HTR-8/SVneo (cell line): ENCODE measurements around the gene ZNF444.
"Not testable (repeated sequence)": the region's sequence is repeated elsewhere in the genome, so short reads cannot be mapped to it uniquely, and the experiment has no call there.

Experiments
- DNase-seq: peaks from one replicate; pipeline ENCODE4 v3.0.0; 2011; ENCODE audit warnings: low spot score, mixed read lengths; ENCODE audit not compliant: insufficient read length
- FAIRE-seq: peaks from 2 replicates; lab custom pipeline; 2011; peaks lifted over from hg19 to GRCh38; lab: Jason Lieb, UNC

Gene ZNF444

DNA sequence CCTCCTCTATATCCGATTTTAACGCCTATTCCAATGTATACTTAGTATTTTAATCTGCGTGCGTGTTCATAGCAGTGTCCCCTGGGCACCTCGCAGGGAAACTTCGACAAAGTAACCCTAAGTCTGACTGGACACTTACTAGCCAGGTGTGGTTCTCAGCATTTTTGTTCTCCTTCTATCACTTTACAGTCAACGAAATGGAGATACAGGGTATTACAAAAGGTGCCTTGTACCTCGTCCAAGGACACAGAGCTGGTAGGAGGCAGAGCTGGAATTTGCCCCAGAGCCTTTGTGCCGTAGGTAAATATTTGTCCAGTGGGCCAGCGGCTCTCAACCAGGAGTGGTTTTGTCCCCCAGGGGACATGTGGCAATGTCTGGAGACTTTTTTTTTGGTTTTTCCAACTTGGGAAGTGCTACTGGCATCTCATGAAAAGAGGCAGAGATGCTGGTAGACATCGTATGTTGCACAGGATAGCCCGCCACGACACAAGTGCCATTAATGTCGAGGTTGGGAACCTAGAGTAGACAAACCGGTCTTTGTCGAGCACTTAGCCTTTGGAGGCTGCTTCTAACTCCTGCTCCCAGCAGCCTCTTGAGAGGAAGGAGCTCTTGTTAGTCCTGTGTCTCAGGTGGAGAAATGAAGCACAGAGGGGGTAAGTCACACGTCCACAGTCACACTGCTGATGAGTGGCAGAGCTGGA is 1.1 kb downstream of the ZNF444 start:
- no peak for DNase-seq

DNA sequence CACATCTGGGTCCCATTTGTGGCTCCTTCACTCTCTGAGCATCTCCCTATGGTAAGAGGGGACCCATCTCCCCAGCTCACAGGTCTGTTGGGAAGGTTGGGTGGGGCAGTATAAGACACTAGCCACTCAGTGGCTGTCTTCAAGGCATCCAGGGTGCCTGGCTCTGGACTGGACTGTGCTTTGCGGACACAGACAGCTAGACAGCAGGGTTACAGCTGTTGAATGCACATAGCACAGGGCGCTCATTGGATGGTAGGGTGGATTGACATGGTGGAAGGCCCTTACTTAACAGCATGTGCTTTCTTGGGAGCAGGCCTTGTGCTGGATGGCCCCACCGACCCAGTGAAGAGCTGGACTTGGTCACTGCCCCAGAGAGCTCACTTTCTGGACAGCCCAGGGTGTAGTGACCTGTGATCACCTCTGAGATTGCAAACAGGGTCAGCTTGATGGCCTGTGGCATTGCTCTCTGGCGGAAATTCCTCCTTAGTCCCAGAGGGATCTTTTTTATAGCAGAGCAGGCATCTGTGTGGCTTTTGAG is 1.9 kb downstream of the ZNF444 start:
- DNase-seq (no peak), FAIRE-seq (no peak)

More for the DNA sequence above, 1.1 kb downstream of the ZNF444 start:
- no peak for FAIRE-seq

DNA sequence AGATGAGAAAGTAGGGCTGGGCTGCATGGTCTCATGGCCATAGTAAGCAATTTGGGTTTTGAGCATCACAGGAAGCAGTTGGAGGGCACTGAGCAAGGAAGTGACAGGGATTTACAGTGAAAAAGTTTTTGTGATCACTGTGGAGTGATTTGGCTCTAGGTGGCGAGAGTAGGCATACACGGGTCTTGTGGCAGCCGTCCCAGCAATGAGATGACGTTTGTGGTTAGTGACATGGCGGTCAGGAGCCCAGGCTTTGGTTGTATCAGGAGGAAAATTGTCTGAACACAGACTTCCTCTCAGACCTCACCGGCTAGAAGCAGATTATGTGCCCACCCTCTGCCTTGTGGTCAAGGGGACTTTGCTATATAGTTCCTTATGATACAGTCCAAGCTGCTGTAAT is 3.3 kb downstream of the ZNF444 start:
- DNase-seq = no peak
- FAIRE-seq = no peak

DNA sequence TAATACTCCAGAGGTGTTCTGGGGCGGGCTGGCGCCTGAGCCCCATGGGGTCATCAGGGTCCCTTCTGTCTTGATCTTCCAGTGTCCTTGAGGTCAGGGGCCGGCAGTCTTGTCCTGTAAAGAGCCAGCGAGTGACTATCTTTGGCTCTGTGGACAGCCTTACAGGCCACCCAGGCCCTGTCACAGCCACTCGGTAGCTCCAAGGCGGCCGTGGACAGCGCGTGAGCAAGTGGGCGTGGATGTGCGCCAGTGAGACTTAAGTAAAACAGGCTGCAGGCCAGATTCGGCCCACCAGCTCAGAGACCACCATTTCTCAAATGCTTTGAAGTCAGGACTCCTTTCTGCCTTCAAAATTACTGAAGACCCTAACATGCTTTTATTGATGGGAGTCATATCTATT is 3.7 kb downstream of the ZNF444 start:
- no peak for DNase-seq
- FAIRE-seq = no peak

DNA sequence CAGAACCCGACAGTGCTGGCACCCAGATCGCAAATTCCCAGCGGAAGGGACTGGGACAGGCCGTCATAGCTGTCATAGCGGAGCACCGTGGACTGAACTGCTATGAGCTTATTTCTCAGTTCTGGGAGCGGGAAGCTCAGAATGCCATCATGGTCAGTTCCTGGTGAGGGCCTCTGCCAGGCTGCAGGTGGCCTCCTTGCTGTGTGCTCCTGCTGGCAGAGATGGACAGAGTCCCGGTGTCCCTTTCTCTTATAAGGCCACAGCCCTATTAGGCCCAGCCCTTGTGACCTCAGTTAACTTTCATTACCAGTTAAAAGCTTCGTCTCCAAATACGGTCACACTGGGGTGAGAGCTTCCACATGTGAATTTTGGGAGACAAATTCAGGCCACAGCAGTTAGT is 4.6 kb downstream of the ZNF444 start:
- DNase-seq = no peak
- FAIRE-seq = no peak

DNA sequence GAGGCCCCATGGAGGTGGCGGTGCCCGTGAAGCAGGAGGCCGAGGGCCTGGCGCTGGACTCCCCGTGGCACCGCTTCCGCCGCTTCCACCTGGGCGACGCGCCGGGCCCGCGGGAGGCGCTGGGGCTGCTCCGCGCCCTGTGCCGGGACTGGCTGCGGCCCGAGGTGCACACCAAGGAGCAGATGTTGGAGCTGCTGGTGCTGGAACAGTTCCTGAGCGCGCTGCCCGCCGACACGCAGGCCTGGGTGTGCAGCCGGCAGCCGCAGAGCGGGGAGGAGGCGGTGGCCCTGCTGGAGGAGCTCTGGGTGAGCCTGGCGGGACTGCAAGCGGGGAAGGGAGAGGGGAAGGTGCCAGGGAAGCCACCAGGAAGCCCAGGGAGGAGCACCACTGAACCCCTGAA is 5.8 kb downstream of the ZNF444 start:
- FAIRE-seq (no peak), DNase-seq (no peak)

DNA sequence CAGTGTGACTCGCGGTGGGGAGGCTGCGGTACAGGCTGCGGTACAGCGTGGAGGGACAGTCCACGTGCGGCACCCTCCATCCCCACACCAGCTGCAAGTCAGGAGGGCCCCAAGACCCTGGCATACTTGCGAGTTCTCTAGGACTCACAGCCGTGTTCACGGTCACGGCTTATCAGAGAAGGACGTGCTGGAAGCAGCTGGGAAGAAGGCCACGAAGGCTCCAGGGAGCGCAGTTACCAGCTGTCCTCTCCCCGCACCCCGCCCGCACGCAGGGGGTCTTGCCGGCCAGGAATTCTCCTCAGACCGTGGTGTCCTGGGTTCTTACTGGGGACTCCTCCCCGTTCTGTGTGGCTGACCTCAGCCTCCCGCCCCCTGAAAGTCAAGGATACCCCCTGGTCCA is 6.2 kb downstream of the ZNF444 start:
- FAIRE-seq (no peak), DNase-seq (no peak)

DNA sequence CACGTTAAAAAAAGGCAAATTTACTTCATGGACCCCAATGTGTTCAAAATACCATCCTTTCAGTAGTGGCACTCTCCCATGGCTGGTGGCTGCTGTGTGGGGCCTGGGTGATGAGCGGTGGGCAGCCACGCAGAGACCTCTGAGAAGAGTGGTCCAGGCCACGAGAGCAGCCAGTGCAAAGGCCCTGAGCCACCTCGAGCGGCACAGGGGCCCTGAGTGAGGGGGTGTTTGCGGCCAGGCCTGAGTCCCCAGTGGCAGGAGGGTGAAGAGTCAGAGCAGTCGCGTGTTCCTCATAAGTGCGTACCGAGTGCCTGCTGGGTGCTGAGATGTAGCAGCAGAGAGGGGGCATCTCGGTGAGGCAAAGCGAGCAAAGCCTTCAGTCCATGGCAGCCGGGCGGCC is 7.0 kb downstream of the ZNF444 start:
- FAIRE-seq (no peak), DNase-seq (no peak)

DNA sequence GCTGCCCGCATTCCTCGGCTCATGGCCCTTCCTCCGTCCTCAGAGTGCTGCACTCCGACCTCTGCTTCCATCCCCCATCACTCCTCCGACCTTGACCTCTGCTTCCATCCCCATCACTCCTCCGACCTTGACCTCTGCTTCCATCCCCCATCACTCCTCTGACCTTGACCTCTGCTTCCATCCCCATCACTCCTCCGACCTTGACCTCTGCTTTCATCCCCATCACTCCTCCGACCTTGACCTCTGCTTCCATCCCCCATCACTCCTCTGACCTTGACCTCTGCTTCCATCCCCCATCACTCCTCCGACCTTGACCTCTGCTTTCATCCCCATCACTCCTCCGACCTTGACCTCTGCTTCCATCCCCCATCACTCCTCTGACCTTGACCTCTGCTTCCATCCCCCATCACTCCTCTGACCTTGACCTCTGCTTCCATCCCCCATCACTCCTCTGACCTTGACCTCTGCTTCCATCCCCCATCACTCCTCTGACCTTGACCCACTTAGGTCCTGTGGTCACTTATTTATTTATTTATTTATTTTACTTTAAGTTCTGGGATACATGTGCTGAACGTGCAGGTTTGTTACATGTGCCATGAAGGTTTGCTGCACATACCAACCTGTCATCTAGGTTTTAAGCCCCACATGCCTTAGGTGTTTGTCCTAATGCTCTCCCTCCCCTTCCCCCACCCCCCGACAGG is 8.0 kb downstream of the ZNF444 start:
- FAIRE-seq, DNase-seq: not testable (repeated sequence)

DNA sequence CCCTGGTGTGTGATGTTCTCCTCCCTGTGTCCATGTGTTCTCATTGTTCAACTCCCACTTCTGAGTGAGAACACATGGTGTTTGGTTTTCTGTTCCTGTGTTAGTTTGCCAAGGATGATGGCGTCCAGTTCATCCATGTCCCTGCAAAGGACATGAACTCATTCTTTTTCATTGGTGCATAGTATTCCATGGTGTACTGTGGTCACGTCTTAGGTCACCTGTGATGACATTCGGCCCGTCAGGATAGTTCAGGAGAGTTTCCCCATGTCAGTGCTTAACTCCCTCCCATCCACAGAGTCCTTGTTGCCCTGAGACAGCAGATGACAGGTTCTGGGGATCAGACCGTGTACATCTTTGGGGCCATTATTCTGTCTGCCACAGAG is 8.6 kb downstream of the ZNF444 start:
- no peak for DNase-seq
- FAIRE-seq = no peak

DNA sequence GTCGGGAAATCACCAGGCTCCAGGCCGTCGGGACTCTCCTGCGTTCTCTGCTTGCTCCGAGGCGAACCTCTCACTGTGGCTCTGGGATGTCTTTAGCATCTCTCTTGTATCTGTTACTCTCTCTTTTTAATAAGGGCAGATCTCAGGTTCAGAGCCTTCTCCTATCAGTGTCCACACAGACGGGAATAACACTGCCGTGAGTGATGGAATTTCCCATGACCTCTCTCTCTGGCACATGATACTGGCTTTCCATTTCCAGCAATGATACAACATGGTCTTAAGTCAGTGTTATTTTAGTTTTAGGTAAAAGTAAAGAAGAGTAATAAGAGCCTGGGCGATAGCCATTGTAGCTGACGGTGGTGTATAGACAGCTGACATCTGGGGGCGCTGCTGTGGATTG is 9.3 kb downstream of the ZNF444 start:
- FAIRE-seq (no peak), DNase-seq (no peak)

DNA sequence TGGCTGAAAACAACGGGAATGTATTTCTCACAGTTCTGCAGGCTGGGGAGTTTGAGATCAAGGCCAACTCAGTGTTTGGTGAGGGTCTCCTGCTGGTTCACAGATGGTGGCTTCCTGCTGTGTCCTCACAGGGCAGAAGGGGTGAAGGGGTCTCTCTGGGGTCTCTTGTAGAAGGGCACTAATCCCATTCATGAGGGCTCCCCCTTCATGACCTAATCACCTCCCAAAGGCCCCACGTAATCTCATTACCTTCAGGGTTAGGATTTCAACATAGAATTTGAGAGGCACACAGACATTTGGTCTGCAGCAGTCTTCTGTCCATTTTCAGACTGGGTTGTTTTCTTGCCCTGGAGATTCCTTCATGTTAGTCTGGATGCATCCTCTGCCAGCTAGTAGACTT is 11.6 kb downstream of the ZNF444 start:
- no peak for DNase-seq
- no peak for FAIRE-seq

DNA sequence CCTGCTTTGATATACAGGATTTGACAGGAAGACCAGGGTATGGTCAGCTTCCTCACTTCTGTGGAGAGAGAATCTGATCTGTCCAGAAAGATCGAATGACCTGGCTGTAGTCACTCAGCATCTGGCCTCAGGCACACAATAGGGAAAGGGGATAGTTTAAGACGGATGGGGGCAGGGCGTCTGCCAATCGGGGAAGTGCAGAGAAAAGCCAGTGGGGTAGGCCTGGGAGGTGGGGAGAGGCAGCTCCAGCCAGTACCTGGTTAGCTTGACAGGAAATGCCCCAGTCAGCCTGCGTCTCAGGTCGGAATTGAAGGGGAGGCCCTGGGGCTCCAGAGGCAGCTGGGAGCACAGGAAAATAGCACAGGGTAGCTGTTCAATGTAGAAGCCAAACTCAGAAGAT is 12.4 kb downstream of the ZNF444 start:
- DNase-seq = no peak
- no peak for FAIRE-seq

DNA sequence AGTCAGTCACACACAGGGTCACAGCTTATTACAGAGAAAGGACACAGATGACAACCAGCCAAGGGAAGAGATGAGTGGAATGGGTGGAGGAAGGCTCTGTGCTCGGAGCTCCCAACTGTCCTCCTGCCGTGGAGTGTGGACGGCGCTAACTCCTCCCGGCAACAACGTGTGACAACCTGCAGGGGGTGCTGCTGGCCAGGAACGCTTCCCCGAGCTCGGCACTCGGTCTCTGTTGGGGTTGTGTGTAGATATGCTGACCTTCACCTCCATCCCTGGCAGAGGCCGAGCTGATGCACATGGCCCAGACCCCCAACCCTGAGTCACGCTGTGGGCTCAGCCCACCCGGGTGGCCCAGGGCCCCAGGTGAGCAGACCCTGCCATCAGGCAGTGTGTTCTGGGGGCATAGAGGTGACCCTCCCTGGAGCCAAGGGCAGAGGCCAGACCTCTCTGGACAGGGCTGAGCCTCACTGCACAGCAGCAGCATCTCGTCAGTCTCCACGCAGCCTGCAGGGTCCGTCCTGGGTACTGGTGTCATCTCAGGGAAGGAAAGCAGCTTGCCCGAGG is 14.1 kb downstream of the ZNF444 start:
- DNase-seq (no peak), FAIRE-seq (no peak)

DNA sequence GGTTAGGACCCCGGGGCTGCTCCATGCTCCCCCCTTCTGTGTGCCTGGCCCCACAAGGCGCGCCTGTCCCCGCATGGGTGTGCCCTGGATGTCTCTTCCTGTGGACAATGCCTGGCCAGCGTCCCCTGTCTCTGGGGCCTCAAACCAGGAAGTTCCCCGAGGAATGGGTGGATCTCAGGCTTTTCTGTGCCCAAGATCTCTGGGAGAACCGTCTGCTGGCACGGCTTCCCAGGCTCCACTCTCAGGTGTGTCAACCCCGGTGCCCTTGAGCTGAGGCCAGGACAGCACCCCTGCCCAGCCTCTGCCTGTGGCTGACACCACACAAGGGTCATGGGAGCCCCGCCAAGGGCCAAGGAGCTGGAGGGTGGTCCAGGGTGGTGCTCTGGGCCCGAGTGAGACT is 15.7 kb downstream of the ZNF444 start:
- DNase-seq (no peak), FAIRE-seq (no peak)

DNA sequence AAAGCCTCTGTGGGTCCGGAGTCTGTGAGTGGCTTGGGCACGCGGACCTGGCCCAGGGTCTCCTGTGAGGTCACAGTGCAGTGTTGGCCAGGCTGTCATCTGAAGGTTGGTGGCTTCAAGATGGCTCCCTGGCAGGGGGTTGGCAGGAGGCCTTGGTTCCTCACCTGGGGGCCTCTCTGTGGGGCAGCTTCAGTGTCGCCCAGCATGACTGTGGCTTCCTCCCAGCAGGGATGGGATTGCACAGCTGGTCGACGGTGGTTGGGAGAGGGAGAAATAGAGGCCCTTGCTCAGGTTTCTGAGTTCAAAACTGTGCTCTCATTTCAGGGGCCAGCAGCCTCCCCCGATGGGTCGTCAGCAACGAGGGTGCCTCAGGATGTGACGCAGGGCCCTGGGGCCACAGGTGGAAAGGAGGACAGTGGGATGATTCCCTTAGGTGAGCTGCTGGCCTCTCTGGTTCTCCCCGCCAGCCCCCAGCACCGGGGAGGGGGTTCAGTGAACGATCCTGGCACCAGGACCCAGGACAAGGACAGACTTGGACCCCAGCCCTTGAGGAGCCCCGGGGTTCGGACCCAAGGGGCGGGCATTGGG is 17.2 kb downstream of the ZNF444 start:
- FAIRE-seq (no peak), DNase-seq (no peak)

DNA sequence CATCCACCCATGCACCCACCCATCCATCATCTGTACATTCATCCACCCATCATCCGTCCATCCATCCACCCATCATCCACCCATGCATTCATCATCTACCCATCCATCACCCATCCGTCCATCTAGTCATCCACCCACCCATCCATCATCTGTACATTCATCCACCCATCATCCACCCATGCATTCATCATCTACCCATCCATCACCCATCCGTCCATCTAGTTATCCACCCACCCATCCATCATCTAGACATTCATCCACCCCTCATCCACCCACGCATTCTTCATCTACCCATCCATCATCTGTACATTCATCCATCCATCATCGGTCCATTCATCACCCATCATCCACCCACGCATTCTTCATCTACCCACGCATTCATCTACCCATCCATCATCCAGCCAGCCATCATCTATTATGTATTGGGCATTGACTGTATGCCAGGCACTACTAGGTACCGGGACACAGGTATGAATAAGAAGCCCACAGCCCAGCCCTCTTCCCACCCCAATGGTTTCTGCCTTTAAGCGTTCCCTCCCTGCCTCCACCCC is 18.0 kb downstream of the ZNF444 start:
- FAIRE-seq (peak; percentile 92), DNase-seq (no peak)

DNA sequence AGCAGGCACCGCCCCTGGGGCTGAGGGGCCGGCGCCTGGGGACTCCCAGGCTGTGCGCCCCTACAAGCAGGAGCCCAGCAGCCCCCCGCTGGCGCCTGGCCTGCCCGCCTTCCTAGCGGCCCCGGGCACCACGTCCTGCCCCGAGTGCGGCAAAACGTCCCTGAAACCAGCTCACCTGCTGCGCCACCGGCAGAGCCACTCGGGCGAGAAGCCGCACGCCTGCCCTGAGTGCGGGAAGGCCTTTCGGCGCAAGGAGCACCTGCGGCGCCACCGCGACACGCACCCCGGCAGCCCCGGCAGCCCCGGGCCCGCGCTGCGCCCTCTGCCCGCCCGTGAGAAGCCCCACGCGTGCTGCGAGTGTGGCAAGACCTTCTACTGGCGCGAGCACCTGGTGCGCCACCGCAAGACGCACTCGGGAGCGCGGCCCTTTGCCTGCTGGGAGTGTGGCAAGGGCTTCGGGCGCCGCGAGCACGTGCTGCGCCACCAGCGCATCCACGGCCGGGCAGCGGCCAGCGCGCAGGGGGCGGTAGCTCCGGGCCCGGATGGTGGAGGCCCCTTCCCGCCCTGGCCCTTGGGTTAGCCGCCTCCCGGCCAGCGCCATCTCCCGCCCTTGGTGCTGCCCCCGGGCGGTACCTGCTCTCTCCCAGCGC is 18.7 kb downstream of the ZNF444 start:
- DNase-seq = no peak
- FAIRE-seq = no peak

DNA sequence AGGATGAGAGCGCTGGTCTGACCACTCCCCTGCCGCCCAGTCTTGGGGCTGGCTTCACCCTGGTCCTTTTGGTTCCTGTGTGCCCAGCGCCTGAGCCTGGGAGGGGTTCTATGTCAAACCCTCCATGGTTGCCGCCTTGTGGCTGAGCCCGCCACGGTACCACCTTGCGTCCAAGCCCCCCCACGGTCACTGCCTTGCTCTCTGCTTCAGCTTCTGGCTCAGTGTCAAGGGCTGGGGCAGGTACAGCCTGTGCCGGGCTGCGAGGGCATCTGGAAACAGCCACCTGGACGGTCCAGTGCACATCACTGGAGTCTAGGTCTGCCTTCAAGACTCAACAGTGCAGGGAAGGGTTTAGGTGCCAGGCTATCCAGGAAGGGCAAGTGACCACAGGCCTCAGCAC is 20.4 kb downstream of the ZNF444 start:
- FAIRE-seq (no peak), DNase-seq (no peak)

DNA sequence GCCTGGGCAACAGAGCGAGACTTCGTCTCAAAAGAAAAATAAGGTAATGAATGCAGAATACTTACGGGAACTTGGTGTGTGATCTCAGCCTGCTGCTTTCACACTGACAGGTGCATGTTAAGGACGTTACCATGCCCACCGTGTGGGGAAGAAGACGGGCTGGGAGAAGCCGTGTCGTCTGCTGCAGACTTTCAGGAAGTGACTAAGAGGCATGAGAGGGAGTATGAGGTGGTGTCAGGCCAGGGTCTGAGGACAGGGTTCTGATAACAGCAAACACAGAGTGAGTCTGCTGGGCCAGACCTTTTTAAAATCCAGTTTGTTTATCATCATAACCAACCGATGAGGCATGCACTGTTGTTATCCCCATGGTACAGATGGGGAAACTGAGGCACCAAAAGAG is 21.2 kb downstream of the ZNF444 start:
- DNase-seq (no peak), FAIRE-seq (peak; percentile 9)
